ENCODE results near the gene LHFPL4.

The LHFPL4 gene

DNA sequence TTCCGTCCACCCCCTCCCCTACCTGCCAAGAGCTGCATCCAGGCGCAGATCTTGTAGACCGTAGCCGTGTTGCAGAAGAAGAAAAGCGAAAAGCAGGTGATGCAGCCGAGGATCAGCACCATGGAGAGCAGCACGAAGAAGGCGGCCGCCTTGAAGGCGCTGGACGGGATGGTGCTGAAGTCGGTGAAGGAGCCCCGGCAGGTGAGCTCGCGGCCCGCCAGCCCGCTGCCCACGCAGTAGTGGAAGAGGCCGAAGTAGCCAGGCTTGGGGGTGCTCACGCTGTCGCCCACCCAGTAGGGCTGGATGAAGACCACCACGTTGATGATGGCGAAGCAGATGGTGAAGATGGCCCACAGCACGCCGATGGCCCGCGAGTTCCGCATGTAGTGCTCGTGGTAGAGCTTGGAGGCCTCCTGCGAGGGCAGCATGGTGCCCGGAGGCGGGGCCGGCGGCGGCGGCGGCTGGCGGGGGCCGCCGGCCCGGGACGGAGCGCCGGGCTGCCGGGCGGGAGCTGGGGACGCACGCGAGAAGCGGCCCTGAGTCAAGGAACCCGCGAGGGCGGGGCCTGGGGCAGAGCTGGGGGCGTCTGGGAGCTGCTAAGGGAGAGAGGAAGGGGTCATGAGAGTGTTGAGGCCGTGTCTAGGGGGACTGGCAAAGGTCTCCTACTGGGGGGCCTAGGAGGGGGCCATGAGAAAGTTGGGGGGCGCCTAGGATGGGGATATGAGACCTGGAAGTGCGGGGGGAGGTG, 1.2 kb downstream of the LHFPL4 start:
- H3K9ac ChIP-seq (ENCODE audit: insufficient read length) = no peak overlapping the region
- TF ChIP-seq FOXP2 (optimal IDR thresholded peaks at IDR 0.05; ENCODE audit: control extremely low read depth, extremely low read length, insufficient read depth) = no peak
- no peak for TF ChIP-seq POLR2AphosphoS5 (IDR thresholded peaks at IDR 0.05; ENCODE audit: borderline replicate concordance, low read depth, low read length)
- no peak for TF ChIP-seq EZH2 (IDR thresholded peaks at IDR 0.05)
- no peak overlapping the region for H3K4me3 ChIP-seq
- no peaks in the 10 kb centered on the region for H3K36me3 ChIP-seq (ENCODE audit: insufficient read depth, low read length)
- no peak for DNase-seq (ENCODE audit: low read depth, low spot score)
- H3K9me3 ChIP-seq (ENCODE audit: low read depth, low read length) = no peaks in the 10 kb centered on the region
- H3K27ac ChIP-seq = no peak overlapping the region

GRCh38 chr3:9550999-9551398, 2.6 kb downstream of the LHFPL4 start:
- no peak for DNase-seq (ENCODE audit: low read depth, low spot score)
- Histone ChIP-seq H3K9ac (ENCODE audit: insufficient read length) (no peak overlapping the region), H3K27ac (no peak overlapping the region), H3K4me3 (no peak overlapping the region), H3K9me3 (ENCODE audit: low read depth, low read length) (no peaks in the 10 kb centered on the region), H3K36me3 (ENCODE audit: insufficient read depth, low read length) (no peaks in the 10 kb centered on the region)
- TF ChIP-seq POLR2AphosphoS5 (IDR thresholded peaks at IDR 0.05; ENCODE audit: borderline replicate concordance, low read depth, low read length) (no peak), EZH2 (IDR thresholded peaks at IDR 0.05) (no peak), FOXP2 (optimal IDR thresholded peaks at IDR 0.05; ENCODE audit: control extremely low read depth, extremely low read length, insufficient read depth) (no peak)

- no peaks in the 10 kb centered on the region for H3K9me3 ChIP-seq (ENCODE audit: low read depth, low read length)
- TF ChIP-seq POLR2AphosphoS5 (IDR thresholded peaks at IDR 0.05; ENCODE audit: borderline replicate concordance, low read depth, low read length) (no peak), FOXP2 (optimal IDR thresholded peaks at IDR 0.05; ENCODE audit: control extremely low read depth, extremely low read length, insufficient read depth) (no peak), EZH2 (IDR thresholded peaks at IDR 0.05) (no peak)
- H3K36me3 ChIP-seq (ENCODE audit: insufficient read depth, low read length) = no peaks in the 10 kb centered on the region
- no peak overlapping the region for H3K9ac ChIP-seq (ENCODE audit: insufficient read length)
- H3K4me3 ChIP-seq = no peak overlapping the region
- no peak for DNase-seq (ENCODE audit: low read depth, low spot score)
- no peak overlapping the region for H3K27ac ChIP-seq
Observed at GRCh38 chr3:9549600-9549999, 4.0 kb downstream of the LHFPL4 start.

GRCh38 chr3:9548991-9549390, 4.6 kb downstream of the LHFPL4 start:
- no peak overlapping the region for H3K9ac ChIP-seq (ENCODE audit: insufficient read length)
- H3K36me3 ChIP-seq (ENCODE audit: insufficient read depth, low read length) = no peaks in the 10 kb centered on the region
- DNase-seq (ENCODE audit: low read depth, low spot score) = no peak
- TF ChIP-seq POLR2AphosphoS5 (IDR thresholded peaks at IDR 0.05; ENCODE audit: borderline replicate concordance, low read depth, low read length) = no peak
- TF ChIP-seq EZH2 (IDR thresholded peaks at IDR 0.05) = no peak
- no peak for TF ChIP-seq FOXP2 (optimal IDR thresholded peaks at IDR 0.05; ENCODE audit: control extremely low read depth, extremely low read length, insufficient read depth)
- H3K9me3 ChIP-seq (ENCODE audit: low read depth, low read length) = no peaks in the 10 kb centered on the region
- H3K4me3 ChIP-seq = no peak overlapping the region
- no peak overlapping the region for H3K27ac ChIP-seq

DNA sequence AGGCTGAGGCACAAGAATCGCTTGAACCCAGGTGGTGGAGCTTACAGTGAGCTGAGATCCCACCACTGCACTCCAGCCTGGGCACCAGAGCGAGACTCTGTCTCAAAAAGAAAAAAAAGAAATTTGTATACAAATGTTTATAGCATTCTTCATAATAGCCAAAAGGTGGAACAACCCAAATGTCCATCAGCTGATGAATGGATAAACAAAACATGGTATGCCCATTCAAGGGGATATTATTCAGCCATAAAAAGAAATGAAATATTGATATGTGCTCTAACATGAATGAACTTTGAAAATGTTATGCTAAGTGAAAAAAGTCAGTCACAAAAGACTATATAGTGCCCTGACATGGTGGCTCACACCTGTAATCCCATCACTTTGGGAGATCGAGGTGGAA, 11.4 kb downstream of the LHFPL4 start:
- Histone ChIP-seq H3K36me3 (ENCODE audit: insufficient read depth, low read length) (no peaks in the 10 kb centered on the region), H3K27ac (no peak overlapping the region), H3K9me3 (ENCODE audit: low read depth, low read length) (no peaks in the 10 kb centered on the region), H3K9ac (ENCODE audit: insufficient read length) (no peak overlapping the region), H3K4me3 (no peak overlapping the region)
- DNase-seq (ENCODE audit: low read depth, low spot score) = no peak
- TF ChIP-seq FOXP2 (optimal IDR thresholded peaks at IDR 0.05; ENCODE audit: control extremely low read depth, extremely low read length, insufficient read depth) (no peak), POLR2AphosphoS5 (IDR thresholded peaks at IDR 0.05; ENCODE audit: borderline replicate concordance, low read depth, low read length) (no peak), EZH2 (IDR thresholded peaks at IDR 0.05) (no peak)

- no peak overlapping the region for H3K9ac ChIP-seq (ENCODE audit: insufficient read length)
- H3K27ac ChIP-seq = no peak overlapping the region
- TF ChIP-seq FOXP2 (optimal IDR thresholded peaks at IDR 0.05; ENCODE audit: control extremely low read depth, extremely low read length, insufficient read depth) (no peak), POLR2AphosphoS5 (IDR thresholded peaks at IDR 0.05; ENCODE audit: borderline replicate concordance, low read depth, low read length) (no peak), EZH2 (IDR thresholded peaks at IDR 0.05) (no peak)
- no peaks in the 10 kb centered on the region for H3K36me3 ChIP-seq (ENCODE audit: insufficient read depth, low read length)
- no peak for DNase-seq (ENCODE audit: low read depth, low spot score)
- H3K9me3 ChIP-seq (ENCODE audit: low read depth, low read length) = no peaks in the 10 kb centered on the region
- H3K4me3 ChIP-seq = no peak overlapping the region
Observed at GRCh38 chr3:9536212-9536611, 17.4 kb downstream of the LHFPL4 start.

GRCh38 chr3:9534429-9534828, 19.2 kb downstream of the LHFPL4 start:
- Histone ChIP-seq H3K27ac (no peak overlapping the region), H3K36me3 (ENCODE audit: insufficient read depth, low read length) (no peaks in the 10 kb centered on the region), H3K4me3 (no peak overlapping the region), H3K9ac (ENCODE audit: insufficient read length) (no peak overlapping the region), H3K9me3 (ENCODE audit: low read depth, low read length) (no peaks in the 10 kb centered on the region)
- no peak for TF ChIP-seq FOXP2 (optimal IDR thresholded peaks at IDR 0.05; ENCODE audit: control extremely low read depth, extremely low read length, insufficient read depth)
- TF ChIP-seq POLR2AphosphoS5 (IDR thresholded peaks at IDR 0.05; ENCODE audit: borderline replicate concordance, low read depth, low read length) = no peak
- TF ChIP-seq EZH2 (IDR thresholded peaks at IDR 0.05) = no peak
- DNase-seq (ENCODE audit: low read depth, low spot score) = no peak

GRCh38 chr3:9525078-9525477, 28.5 kb downstream of the LHFPL4 start:
- DNase-seq (ENCODE audit: low read depth, low spot score) = no peak
- H3K27ac ChIP-seq = no peak overlapping the region
- no peak overlapping the region for H3K4me3 ChIP-seq
- TF ChIP-seq FOXP2 (optimal IDR thresholded peaks at IDR 0.05; ENCODE audit: control extremely low read depth, extremely low read length, insufficient read depth) (no peak), POLR2AphosphoS5 (IDR thresholded peaks at IDR 0.05; ENCODE audit: borderline replicate concordance, low read depth, low read length) (no peak), EZH2 (IDR thresholded peaks at IDR 0.05) (no peak)
- H3K9ac ChIP-seq (ENCODE audit: insufficient read length) = no peak overlapping the region
- no peaks in the 10 kb centered on the region for H3K36me3 ChIP-seq (ENCODE audit: insufficient read depth, low read length)
- no peaks in the 10 kb centered on the region for H3K9me3 ChIP-seq (ENCODE audit: low read depth, low read length)

GRCh38 chr3:9514956-9515355, 38.7 kb downstream of the LHFPL4 start:
- Histone ChIP-seq H3K9ac (ENCODE audit: insufficient read length) (no peak overlapping the region), H3K9me3 (ENCODE audit: low read depth, low read length) (no peaks in the 10 kb centered on the region), H3K4me3 (no peak overlapping the region), H3K36me3 (ENCODE audit: insufficient read depth, low read length) (no peaks in the 10 kb centered on the region), H3K27ac (no peak overlapping the region)
- TF ChIP-seq POLR2AphosphoS5 (IDR thresholded peaks at IDR 0.05; ENCODE audit: borderline replicate concordance, low read depth, low read length) (no peak), EZH2 (IDR thresholded peaks at IDR 0.05) (no peak), FOXP2 (optimal IDR thresholded peaks at IDR 0.05; ENCODE audit: control extremely low read depth, extremely low read length, insufficient read depth) (no peak)
- no peak for DNase-seq (ENCODE audit: low read depth, low spot score)

All from SK-N-MC (cell line).